CD4-positive, alpha-beta T cell treated with Interleukin-1 beta for 1 hour (primary cell): ENCODE data around the gene AURKB.
"Not testable (repeated sequence)": the region's sequence is repeated elsewhere in the genome, so short reads cannot be mapped to it uniquely, and the experiment has no call there.

Experiments used
- DNase-seq, 2 donors: peaks; one replicate each; pipeline ENCODE4 v3.0.0-alpha.2; 2020 to 2022

AURKB gene

GRCh38 chr17:8224891-8225812, 14.8 kb upstream of the AURKB start:
- DNase-seq = no peak

- DNase-seq = peak; percentile 59 to 64
Measured at GRCh38 chr17:8223356-8224126, 13.2 kb upstream of the AURKB start.

GRCh38 chr17:8222630-8223355, 12.4 kb upstream of the AURKB start:
- DNase-seq = peak; percentile 91 to 92

- DNase-seq = peak in 1 of 2 donors; percentile 82
Measured at GRCh38 chr17:8222380-8222629, 11.9 kb upstream of the AURKB start.

- DNase-seq = peak; percentile 90 to 95
Measured at GRCh38 chr17:8221663-8222379, 11.4 kb upstream of the AURKB start.

GRCh38 chr17:8220783-8221662, 10.6 kb upstream of the AURKB start:
- DNase-seq = peak; percentile 90 to 93

GRCh38 chr17:8214000-8214399, 3.6 kb upstream of the AURKB start:
- not testable (repeated sequence) for DNase-seq

- DNase-seq = no peak
Measured at GRCh38 chr17:8212312-8213180, 2.2 kb upstream of the AURKB start.

GRCh38 chr17:8210761-8211458, 535 bp upstream of the AURKB start:
- no peak for DNase-seq

GRCh38 chr17:8206536-8206935, 3.8 kb downstream of the AURKB start:
- DNase-seq = no peak

- no peak for DNase-seq
Measured at GRCh38 chr17:8204761-8205555, 5.4 kb downstream of the AURKB start.

GRCh38 chr17:8192070-8192815, 18.1 kb downstream of the AURKB start:
- peak; percentile 77 to 81 for DNase-seq

- no peak for DNase-seq
Measured at GRCh38 chr17:8190506-8190905, 19.9 kb downstream of the AURKB start.

GRCh38 chr17:8189711-8190477, 20.5 kb downstream of the AURKB start, which contains the start of gene BORCS6:
TSS of gene BORCS6 (minus strand) at chr17:8190180. CDS start at chr17:8190140, 40 bp downstream.
- peak; percentile 97 to 98 for DNase-seq

GRCh38 chr17:8189041-8189710, 21.2 kb downstream of the AURKB start:
- peak; percentile 26 to 30 for DNase-seq

- peak in 1 of 2 donors; percentile 9 for DNase-seq
Measured at GRCh38 chr17:8188263-8188839, 22.0 kb downstream of the AURKB start.
